ENCODE results near the gene RAB44.
"Not testable (repeated sequence)": the region's sequence is repeated elsewhere in the genome, so short reads cannot be mapped to it uniquely, and the experiment has no call there.

RAB44 gene

GRCh38 chr6:36719126-36719525, 21.5 kb downstream of the RAB44 start:
- no peak overlapping the region for H3K4me3 ChIP-seq (ENCODE audit: low read depth, low read length)
- TF ChIP-seq POLR2A (IDR thresholded peaks at IDR 0.05; ENCODE audit: extremely low read depth, insufficient read length) (no peak), MYC (IDR thresholded peaks at IDR 0.05; ENCODE audit: low read depth, low read length) (no peak)
- no peak for DNase-seq (ENCODE audit: low read depth)

GRCh38 chr6:36720251-36721141, 22.9 kb downstream of the RAB44 start:
- no peak overlapping the region for H3K4me3 ChIP-seq (ENCODE audit: low read depth, low read length)
- no peak for TF ChIP-seq MYC (IDR thresholded peaks at IDR 0.05; ENCODE audit: low read depth, low read length)
- DNase-seq (ENCODE audit: low read depth), result no peak

DNA sequence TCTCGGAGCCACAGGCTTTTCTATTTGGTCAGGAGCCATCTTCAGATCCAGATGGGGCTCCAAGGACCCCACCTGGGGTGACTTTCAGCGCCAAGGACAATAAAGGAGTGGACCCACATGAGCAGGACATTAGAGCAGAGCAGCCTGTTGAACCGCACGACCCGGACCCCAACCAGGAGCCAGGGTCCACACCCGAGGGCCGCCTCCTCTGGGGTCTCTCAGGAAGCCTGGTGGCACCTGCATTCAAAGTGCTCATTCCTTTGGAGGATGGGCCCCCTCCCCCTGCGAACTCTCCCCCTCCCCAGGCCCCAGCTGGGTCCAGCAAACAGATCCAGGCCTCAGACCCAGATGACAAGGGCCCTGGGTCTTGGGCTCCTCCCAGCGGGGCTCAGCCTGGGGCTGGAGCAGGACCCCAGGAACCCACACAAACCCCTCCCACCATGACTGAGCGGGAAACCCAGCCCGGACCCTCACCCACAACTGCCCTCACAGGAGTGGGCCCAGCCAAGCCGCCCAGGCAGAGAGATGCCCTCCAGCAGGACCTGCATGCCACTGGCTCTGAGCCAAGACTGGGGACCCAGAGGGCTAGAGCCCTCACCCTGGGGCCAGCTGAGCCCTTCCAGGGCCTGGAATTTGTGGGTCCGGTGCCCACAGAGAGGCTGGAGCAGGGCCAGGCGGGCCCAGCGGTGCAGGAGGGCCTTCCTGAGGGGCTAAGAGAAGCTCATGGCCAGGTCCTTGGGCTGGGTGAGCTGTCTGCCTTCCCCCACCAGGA, 23.9 kb downstream of the RAB44 start:
- TF ChIP-seq MAX (IDR thresholded peaks at IDR 0.05; ENCODE audit: low read depth, low read length) (no peak), MYC (IDR thresholded peaks at IDR 0.05; ENCODE audit: low read depth, low read length) (no peak), POLR2A (IDR thresholded peaks at IDR 0.05; ENCODE audit: extremely low read depth, insufficient read length) (no peak), CTCF (IDR thresholded peaks at IDR 0.05; ENCODE audit: low read depth, low read length) (no peak)
- no peak overlapping the region for H3K4me3 ChIP-seq (ENCODE audit: low read depth, low read length)
- DNase-seq (ENCODE audit: low read depth), result no peak

DNA sequence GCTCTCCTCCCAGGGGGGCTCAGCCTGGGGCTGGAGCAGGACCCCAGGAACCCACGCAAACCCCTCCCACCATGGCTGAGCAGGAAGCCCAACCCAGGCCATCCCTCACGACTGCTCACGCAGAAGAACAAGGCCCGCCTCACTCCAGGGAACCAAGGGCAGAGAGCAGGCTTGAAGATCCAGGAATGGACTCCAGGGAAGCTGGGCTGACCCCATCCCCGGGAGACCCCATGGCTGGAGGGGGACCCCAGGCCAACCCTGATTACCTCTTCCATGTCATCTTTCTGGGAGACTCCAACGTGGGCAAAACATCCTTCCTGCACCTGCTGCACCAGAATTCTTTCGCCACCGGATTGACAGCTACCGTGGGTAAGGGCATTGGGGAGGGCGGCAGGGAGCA, 24.7 kb downstream of the RAB44 start:
- H3K4me3 ChIP-seq (ENCODE audit: low read depth, low read length), result no peak overlapping the region
- DNase-seq (ENCODE audit: low read depth), result no peak
- no peak for TF ChIP-seq CTCF (IDR thresholded peaks at IDR 0.05; ENCODE audit: low read depth, low read length)
- no peak for TF ChIP-seq MAX (IDR thresholded peaks at IDR 0.05; ENCODE audit: low read depth, low read length)
- no peak for TF ChIP-seq POLR2A (IDR thresholded peaks at IDR 0.05; ENCODE audit: extremely low read depth, insufficient read length)
- TF ChIP-seq MYC (IDR thresholded peaks at IDR 0.05; ENCODE audit: low read depth, low read length), result no peak

GRCh38 chr6:36722879-36723278, 25.3 kb downstream of the RAB44 start:
- no peak overlapping the region for H3K4me3 ChIP-seq (ENCODE audit: low read depth, low read length)
- TF ChIP-seq MYC (IDR thresholded peaks at IDR 0.05; ENCODE audit: low read depth, low read length) (no peak), POLR2A (IDR thresholded peaks at IDR 0.05; ENCODE audit: extremely low read depth, insufficient read length) (no peak), MAX (IDR thresholded peaks at IDR 0.05; ENCODE audit: low read depth, low read length) (no peak), CTCF (IDR thresholded peaks at IDR 0.05; ENCODE audit: low read depth, low read length) (no peak)
- no peak for DNase-seq (ENCODE audit: low read depth)

DNA sequence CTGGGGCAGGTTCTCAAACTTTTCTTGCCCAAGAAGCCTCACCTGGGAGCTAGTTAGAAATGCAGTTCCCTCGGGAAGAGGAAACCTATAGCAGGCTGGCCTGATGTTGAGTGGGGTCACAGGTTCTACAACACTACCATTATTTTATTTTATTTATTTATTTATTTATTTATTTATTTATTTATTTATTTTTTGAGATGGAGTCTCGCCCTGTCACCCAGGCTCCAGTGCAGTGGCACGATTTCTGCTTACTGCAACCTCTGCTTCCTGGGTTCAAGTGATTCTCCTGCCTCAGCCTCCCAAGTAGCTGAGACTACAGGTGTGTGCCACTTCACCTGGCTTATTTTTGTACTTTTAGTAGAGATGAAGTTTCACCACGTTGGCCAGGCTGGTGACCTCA, 26.4 kb downstream of the RAB44 start:
- not testable (repeated sequence) for DNase-seq (ENCODE audit: low read depth); H3K4me3 ChIP-seq (ENCODE audit: low read depth, low read length)

GRCh38 chr6:36724514-36725390, 27.1 kb downstream of the RAB44 start:
- TF ChIP-seq CTCF (IDR thresholded peaks at IDR 0.05; ENCODE audit: low read depth, low read length) (peak; percentile 68), POLR2A (IDR thresholded peaks at IDR 0.05; ENCODE audit: extremely low read depth, insufficient read length) (no peak), MYC (IDR thresholded peaks at IDR 0.05; ENCODE audit: low read depth, low read length) (no peak), MAX (IDR thresholded peaks at IDR 0.05; ENCODE audit: low read depth, low read length) (no peak)
- peak; percentile 73 for DNase-seq (ENCODE audit: low read depth)
- no peak overlapping the region for H3K4me3 ChIP-seq (ENCODE audit: low read depth, low read length)
